Measurements from ENCODE around the gene DSG3.

Gene DSG3

DNA sequence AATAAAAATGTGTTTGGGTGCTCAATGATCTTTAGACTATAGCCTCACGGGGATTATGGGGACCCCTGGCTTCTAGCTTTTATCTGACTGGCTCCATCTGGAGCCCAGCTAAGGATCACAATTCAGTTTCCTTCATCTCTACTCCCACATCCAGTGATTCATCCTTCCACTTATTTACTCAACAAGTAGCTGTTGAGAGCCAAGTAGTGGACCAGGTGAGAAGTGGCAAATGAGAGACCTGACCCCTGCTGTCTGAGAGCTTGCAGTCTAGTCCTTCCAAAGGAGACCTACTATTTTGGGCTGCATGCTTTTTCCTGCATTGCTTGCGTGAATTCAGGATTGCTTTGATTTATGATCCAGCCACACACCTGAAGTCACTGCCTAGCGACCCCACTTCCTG, 10.7 kb upstream of the DSG3 start:
- DNase-seq, result no peak

- DNase-seq, result no peak
Observed at GRCh38 chr18:31438402-31438801, 9.1 kb upstream of the DSG3 start.

DNA sequence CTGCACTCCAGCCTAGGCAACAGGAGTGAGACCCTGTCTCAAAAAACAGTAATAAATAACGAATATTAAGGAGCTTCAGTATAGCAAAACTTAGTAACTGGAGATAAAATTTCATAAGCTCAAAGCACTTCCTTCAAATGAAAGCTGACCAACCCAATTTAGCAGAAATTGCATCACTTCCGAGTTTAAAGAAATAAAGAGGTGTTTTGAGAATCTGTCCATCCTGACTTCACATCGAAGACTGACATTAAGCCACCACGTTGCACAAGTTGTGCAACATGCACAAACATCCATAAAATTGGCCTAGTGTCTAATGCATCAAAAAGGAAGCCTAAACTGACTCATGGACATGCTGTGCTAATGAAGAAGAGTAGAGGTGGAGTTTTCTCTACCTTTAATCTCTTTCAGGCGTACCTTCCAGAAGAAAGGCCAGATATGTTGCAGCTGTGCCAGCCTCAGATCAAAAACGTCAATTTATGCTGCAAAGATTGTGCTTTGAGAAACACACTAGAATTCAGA, 7.7 kb upstream of the DSG3 start:
- no peak for DNase-seq

GRCh38 chr18:31440787-31441186, 6.8 kb upstream of the DSG3 start:
- DNase-seq, result no peak

- DNase-seq, result no peak
Observed at GRCh38 chr18:31441493-31441892, 6.0 kb upstream of the DSG3 start.

GRCh38 chr18:31444142-31444541, 3.4 kb upstream of the DSG3 start:
- DNase-seq, result no peak

GRCh38 chr18:31445908-31446307, 1.6 kb upstream of the DSG3 start:
- DNase-seq, result no peak

DNA sequence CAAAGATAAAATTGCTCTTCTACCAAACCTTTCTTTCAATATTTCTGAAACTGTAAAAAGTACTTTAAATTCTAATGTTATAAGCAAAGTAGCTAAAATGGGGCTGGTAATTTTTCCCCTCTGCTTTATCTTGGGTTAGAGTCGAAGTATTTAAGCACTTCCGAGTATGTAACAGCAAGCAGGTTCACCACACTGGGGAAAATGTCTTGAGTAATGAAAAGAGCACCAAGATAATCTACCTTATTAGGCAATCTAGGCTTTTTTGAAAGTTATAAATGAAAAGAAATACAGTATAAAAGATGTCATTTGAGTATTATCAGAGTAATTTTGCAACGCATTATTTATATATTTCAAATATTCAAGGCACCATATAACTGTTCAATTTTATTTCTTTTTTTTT, 687 bp upstream of the DSG3 start:
- no peak for DNase-seq

DNA sequence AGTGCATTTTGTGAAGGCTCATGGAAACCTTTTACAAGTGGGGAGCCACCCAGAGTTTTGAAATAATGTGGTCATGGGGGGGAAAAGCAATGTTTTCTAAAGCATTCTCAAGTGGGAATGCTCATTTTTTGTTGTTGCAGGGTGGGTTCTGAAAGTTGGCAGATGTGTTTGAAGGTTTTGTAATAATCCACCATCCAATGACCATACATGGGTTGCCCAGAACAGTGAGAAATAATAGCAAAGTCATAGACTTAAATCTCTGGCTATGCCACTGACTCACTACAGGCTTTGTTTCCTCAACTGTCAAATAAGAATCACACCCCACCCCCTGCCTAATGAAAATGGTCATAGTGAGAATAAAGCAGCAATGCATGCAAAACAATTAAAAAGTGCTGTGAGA, 2.9 kb downstream of the DSG3 start:
- no peak for DNase-seq

- no peak for DNase-seq
Observed at GRCh38 chr18:31451625-31452024, 4.1 kb downstream of the DSG3 start.

- DNase-seq, result no peak
Observed at GRCh38 chr18:31454066-31454708, 6.6 kb downstream of the DSG3 start.

DNA sequence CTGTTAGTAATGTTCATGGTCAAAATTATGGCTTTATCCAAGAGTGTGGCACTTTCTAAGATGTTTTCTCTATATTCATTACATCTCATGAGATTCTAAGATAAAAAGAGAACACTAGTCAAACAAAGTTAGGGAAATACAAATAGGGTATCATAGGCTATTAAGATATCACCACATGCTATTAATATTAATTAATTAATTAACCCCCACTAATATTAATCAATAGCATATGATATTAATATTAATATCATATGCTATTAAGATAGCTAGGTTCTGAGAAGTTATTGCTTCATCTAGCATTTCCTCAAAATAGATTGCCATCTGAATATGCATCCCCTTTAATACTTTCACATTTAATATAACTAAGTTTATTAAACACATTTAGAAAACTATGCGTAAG, 22.1 kb downstream of the DSG3 start:
- no peak for DNase-seq

- no peak for DNase-seq
Observed at GRCh38 chr18:31478688-31479087, 31.1 kb downstream of the DSG3 start.

- no peak for DNase-seq
Observed at GRCh38 chr18:31482051-31482450, 34.5 kb downstream of the DSG3 start.

GRCh38 chr18:31483396-31483795, 35.9 kb downstream of the DSG3 start:
- DNase-seq, result no peak

DNA sequence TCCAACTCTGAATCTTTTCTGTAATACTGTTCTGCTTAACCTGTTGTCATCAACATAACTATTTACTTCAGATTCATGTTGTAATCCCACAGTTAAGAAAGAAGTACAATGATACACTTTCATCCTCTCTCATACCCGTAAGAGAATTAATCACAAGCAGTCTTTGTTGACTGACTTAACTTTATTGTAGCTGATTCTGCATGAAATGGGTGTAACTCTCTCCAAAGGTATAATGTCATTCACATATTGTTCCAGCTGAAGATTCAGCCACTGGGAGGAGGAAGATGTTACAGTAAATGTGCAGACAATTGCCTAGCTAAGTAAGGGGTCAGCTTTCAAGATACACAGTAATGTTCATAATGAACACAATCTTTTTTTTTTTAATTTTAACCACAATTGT, 36.9 kb downstream of the DSG3 start:
- DNase-seq, result no peak

DNA sequence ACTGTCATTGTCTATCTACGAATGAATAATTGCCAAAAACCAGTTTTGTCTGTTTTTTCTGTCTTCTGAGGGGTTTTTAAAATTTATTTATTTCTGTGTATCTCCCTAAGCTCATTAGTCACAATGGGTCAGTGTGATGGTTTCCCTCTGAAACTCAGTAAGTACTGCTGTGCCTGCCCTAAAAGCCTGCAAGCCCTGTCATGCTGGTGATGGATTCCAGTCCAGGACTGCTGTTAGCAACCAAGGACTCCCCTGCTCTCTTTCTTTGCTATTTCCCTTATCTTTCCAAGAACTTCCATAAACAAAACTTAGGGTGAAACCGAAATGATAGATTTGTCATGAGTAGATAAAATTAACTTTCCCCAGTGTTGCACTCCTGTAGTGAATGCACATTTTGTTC, 38.6 kb downstream of the DSG3 start:
- DNase-seq, result no peak

- no peak for DNase-seq
Observed at GRCh38 chr18:31487246-31488015, 39.9 kb downstream of the DSG3 start.

DNA sequence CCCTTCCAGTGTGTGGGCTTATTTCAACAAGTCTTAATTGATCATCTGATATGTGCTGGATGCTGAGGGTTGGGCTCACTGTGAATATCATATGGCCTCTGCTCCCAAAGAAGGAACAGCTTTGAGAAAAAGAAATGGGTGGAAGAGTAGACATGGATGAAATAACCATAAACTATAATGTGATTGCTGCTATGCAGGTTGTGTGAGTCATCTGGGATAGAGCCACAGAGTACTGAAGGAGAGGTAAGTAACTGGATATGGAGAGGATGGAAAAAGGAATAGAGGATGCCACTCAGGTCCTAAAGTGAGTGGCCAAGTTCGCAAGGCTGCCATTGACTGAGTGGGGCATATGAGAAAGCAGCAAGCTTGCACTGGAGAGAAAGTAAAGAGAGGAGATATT, 41.8 kb downstream of the DSG3 start:
- DNase-seq, result no peak

- DNase-seq, result no peak
Observed at GRCh38 chr18:31490387-31490786, 42.8 kb downstream of the DSG3 start.

- DNase-seq, result no peak
Observed at GRCh38 chr18:31490833-31491232, 43.3 kb downstream of the DSG3 start.

GRCh38 chr18:31491586-31491985, 44.0 kb downstream of the DSG3 start:
- no peak for DNase-seq

DNA sequence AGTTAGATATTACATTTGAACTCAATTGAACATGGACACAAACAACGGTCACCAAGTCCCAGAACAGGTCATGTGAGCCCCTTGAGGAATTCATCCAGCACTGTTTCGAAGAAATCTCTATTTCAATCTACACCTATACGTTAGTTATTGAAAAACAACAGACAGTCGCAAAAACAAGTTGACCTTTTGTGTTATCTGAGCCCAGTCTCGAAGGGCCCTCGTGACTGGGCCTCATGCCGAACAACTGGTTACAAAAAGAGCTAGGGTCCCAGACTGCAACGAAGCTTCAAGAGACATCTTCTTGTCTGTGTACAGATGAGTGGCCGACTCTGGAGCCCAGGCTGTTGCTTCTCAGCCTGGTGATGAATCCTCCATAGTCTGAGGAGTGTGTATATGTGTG, 45.1 kb downstream of the DSG3 start:
- DNase-seq, result no peak

DNA sequence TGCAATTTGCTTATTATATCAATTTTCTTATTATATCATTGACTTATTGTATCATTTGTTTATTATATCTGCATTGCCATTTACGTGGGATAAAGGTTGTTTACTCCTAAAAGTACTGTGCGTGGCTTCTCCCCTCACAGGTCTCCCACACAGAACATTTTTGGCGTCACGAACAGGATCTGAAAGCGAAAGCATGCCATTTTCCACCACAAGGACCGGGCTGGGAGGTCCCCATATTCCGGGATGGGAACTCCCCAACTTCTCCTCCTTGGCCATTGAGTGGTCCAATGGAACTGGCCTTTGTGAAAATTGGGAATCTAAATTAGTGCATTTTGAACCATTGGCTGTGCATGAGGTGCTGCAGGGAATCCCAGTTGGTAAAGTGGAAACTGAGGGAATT, 45.6 kb downstream of the DSG3 start:
- DNase-seq, result no peak

DNA sequence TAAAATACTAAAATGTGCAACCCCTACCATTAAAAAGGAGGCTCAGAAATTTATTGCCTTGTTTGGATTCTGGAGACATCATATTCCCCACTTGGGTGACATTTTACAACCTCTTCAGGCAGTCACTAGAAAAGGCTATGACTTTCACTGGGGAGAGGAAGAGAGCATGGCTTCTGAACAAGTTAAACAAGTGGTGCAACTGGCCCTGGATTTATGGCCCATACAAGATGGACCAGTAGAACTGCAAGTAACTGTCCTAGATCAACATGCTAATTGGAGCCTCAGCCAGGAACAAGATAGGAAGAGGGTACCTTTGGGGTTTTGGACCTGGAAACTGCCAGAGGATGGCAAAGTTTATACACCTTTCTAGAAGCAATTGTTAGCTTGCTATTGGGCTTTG, 46.4 kb downstream of the DSG3 start:
- DNase-seq, result no peak
